GM12878 (cell line): ENCODE results near the gene SLC29A1. TPM values are rescaled to one million over a fixed set of nuclear protein-coding genes. Genes with fewer than 3 reads are reported as not detected.

Source experiments
- ASH2L ChIP-seq: fragments of 300-600, 200-600 bp; sonication (generic); IDR thresholded peaks from 2 replicates; pipeline ENCODE4 v1.6.1; 2017; ENCODE audit warnings: low read depth, mild to moderate bottlenecking, borderline replicate concordance
- ATF3 ChIP-seq: IDR thresholded peaks from 2 replicates; pipeline ENCODE4 v1.6.1; 2011; ENCODE audit warnings: low read depth, mild to moderate bottlenecking, low read length, moderate library complexity, borderline replicate concordance; ENCODE audit errors: extremely low read depth
- ATF7 ChIP-seq: fragments of 450-650 bp; IDR thresholded peaks from 2 replicates; pipeline ENCODE4 v1.6.1; 2016; ENCODE audit warnings: low read depth, mild to moderate bottlenecking
- BACH1 ChIP-seq: fragments of 450-650 bp; IDR thresholded peaks from 2 replicates; pipeline ENCODE4 v1.6.1; 2017; ENCODE audit warnings: mild to moderate bottlenecking, borderline replicate concordance
- BHLHE40 ChIP-seq, 2 experiments: fragments of 450-650 bp in 1 of 2; IDR thresholded peaks; 2 replicates each; pipeline ENCODE4 v1.6.1; 2011 to 2017; ENCODE audit warnings: low read depth in 2 of 2, borderline replicate concordance in 1 of 2, improper control_type of control experiment in 1 of 2, low read length in 1 of 2, mild to moderate bottlenecking in 1 of 2
- CREB1 ChIP-seq: IDR thresholded peaks from 2 replicates; pipeline ENCODE4 v1.6.1; 2012; ENCODE audit warnings: low read depth, mild to moderate bottlenecking, inconsistent platforms
- CREM ChIP-seq: IDR thresholded peaks from 2 replicates; pipeline ENCODE4 v1.6.1; 2014; ENCODE audit warnings: antibody characterized with exemption, low read depth
- EED ChIP-seq: sonication (generic); IDR thresholded peaks from 2 replicates; pipeline ENCODE4 v1.6.1; 2016; ENCODE audit warnings: antibody characterized with exemption, low read depth
- FOXK2 ChIP-seq: fragments of 450-650 bp; IDR thresholded peaks from 2 replicates; pipeline ENCODE4 v1.6.1; 2017; ENCODE audit warnings: mild to moderate bottlenecking, moderate library complexity
- HDAC2 ChIP-seq: fragments of 200-600 bp; sonication (generic); IDR thresholded peaks from 2 replicates; pipeline ENCODE4 v1.6.1; 2017
- HSF1 ChIP-seq: fragments of 150-350 bp; IDR thresholded peaks from 2 replicates; pipeline ENCODE4 v1.6.1; 2014; ENCODE audit warnings: mild to moderate bottlenecking, low read depth, low read length
- IKZF2 ChIP-seq, 2 experiments: fragments of 450-650 bp; IDR thresholded peaks; 2 replicates each; pipeline ENCODE4 v1.6.1; 2017; ENCODE audit warnings: mild to moderate bottlenecking in 2 of 2, moderate library complexity in 2 of 2
- IRF4 ChIP-seq: IDR thresholded peaks from 2 replicates; pipeline ENCODE4 v1.6.1; 2011; ENCODE audit warnings: low read depth, low read length
- KDM1A ChIP-seq: fragments of 200-600 bp; sonication (generic); IDR thresholded peaks from 2 replicates; pipeline ENCODE4 v1.6.1; 2016; ENCODE audit warnings: borderline replicate concordance
- MAX ChIP-seq: IDR thresholded peaks from 2 replicates; pipeline ENCODE4 v1.6.1; 2012; ENCODE audit warnings: low read depth, low read length, improper control_type of control experiment
- MTA2 ChIP-seq: fragments of 450-650 bp; IDR thresholded peaks from 2 replicates; pipeline ENCODE4 v1.6.1; 2016; ENCODE audit warnings: low read depth, mild to moderate bottlenecking, moderate library complexity
- MTA3 ChIP-seq: IDR thresholded peaks from 2 replicates; pipeline ENCODE4 v1.6.1; 2012; ENCODE audit warnings: low read length, inconsistent platforms, borderline replicate concordance
- NBN ChIP-seq: fragments of 450-650 bp; IDR thresholded peaks from 2 replicates; pipeline ENCODE4 v1.6.1; 2016
- NFYB ChIP-seq: IDR thresholded peaks from 2 replicates; pipeline ENCODE4 v1.6.1; 2011; ENCODE audit warnings: low read depth, mild to moderate bottlenecking, low read length, improper control_type of control experiment, moderate library complexity; ENCODE audit not compliant: insufficient read depth
- NKRF ChIP-seq: fragments of 450-650 bp; conservative IDR thresholded peaks from 2 replicates; pipeline ENCODE4 v1.6.1; 2017; ENCODE audit warnings: mild to moderate bottlenecking, moderate library complexity
- POLR2A ChIP-seq: IDR thresholded peaks from 2 replicates; pipeline ENCODE4 v1.6.1; 2011; ENCODE audit warnings: low read depth, mild to moderate bottlenecking, low read length
- RAD51 ChIP-seq: fragments of 450-650 bp; IDR thresholded peaks from 2 replicates; pipeline ENCODE4 v1.6.1; 2016; ENCODE audit warnings: moderate library complexity, mild to moderate bottlenecking, inconsistent platforms
- SIN3A ChIP-seq: IDR thresholded peaks from 2 replicates; pipeline ENCODE4 v1.6.1; 2012; ENCODE audit warnings: low read depth, low read length, improper control_type of control experiment
- SKIL ChIP-seq: fragments of 450-650 bp; IDR thresholded peaks from 2 replicates; pipeline ENCODE4 v1.6.1; 2017; ENCODE audit warnings: mild to moderate bottlenecking, low read depth, inconsistent platforms; ENCODE audit not compliant: poor library complexity, severe bottlenecking
- SP1 ChIP-seq: IDR thresholded peaks from one replicate; pipeline ENCODE4 v1.6.1; 2011; ENCODE audit warnings: low read depth, low read length
- TCF3 ChIP-seq: IDR thresholded peaks from 2 replicates; pipeline ENCODE4 v1.6.1; 2012; ENCODE audit warnings: low read depth, mild to moderate bottlenecking, low read length, borderline replicate concordance; ENCODE audit not compliant: insufficient read depth
- ZBED1 ChIP-seq: IDR thresholded peaks from 2 replicates; pipeline ENCODE4 v1.6.1; 2016; ENCODE audit warnings: borderline replicate concordance
- polyA plus RNA-seq, 11 experiments: library from polyadenylated mRNA; depleted of rRNA in 4 of 11; unstranded in 6 of 11; stranded (reverse) in 5 of 11; fragments of >200 nt; fragmentation: Nextera tagmentation in 4 of 11; fragmentation: Illumina TruSeq in 1 of 11; extraction: Ambion mirVana in 4 of 11; extraction: Trizol in 1 of 11; gene quantifications; 1 replicate in 1 of 11; 2 replicates in 10 of 11; pipeline versions ENCODE4 v1.2.1 to v1.2.3, GENCODE V29; 2011 to 2016; ENCODE audit warnings: inconsistent platforms in 2 of 11, missing spikeins in 2 of 11, low read depth in 1 of 11
- total RNA-seq, 4 experiments: library from RNA; depleted of rRNA in 3 of 4; stranded (reverse); fragments of >200 nt in 3 of 4; fragmentation: Illumina TruSeq in 1 of 4; extraction: Trizol in 1 of 4; gene quantifications; 2 replicates each; pipeline versions ENCODE4 v1.2.1 to v1.2.3, GENCODE V29; 2013 to 2021

SLC29A1 gene
- total and polyA plus RNA-seq, 10 of the 15 experiments (the other 5 are each of a cell fraction or from before 2014, with no cell fraction given): 10.0 to 132 (median 93.4) TPM

GRCh38 chr6:44176762-44177509, 46.5 kb upstream of the SLC29A1 start (continued):
- TF ChIP-seq IKZF2 (IDR thresholded peaks at IDR 0.05): peak; percentile 38 to 62; a peak in 3 of 4 replicates
- no peak for TF ChIP-seq HDAC2
- TF ChIP-seq MAX: no peak
- peak; percentile 30 for TF ChIP-seq SP1
- TF ChIP-seq ASH2L: no peak
- TF ChIP-seq ATF7: peak; percentile 61
- no peak for TF ChIP-seq ZBED1
- no peak for TF ChIP-seq SIN3A
- peak; percentile 43; the same call in 1 of the 2 replicates for TF ChIP-seq TCF3
- TF ChIP-seq FOXK2: no peak
- TF ChIP-seq NKRF: 0 out of 2 replicates have a peak, but pooled peaks have one; percentile 34
- no peak for TF ChIP-seq KDM1A
- peak; percentile 70 for TF ChIP-seq CREB1
- peak; percentile 56; the same call in 1 of the 2 replicates for TF ChIP-seq EED
- TF ChIP-seq CREM: peak; percentile 75
- no peak for TF ChIP-seq SKIL
- TF ChIP-seq ATF3: no peak
- TF ChIP-seq MTA3: no peak
- TF ChIP-seq NBN: 0 out of 2 replicates have a peak, but pooled peaks have one; percentile 48
- TF ChIP-seq MTA2: peak; percentile 42; the same call in 1 of the 2 replicates
- TF ChIP-seq IRF4: no peak
- TF ChIP-seq RAD51: no peak
- no peak for TF ChIP-seq POLR2A
- TF ChIP-seq BHLHE40 (IDR thresholded peaks at IDR 0.05; ENCODE audit: borderline replicate concordance in 1 of 2, low read depth in 2 of 2, low read length in 1 of 2): peak; percentile 96 to 98
- TF ChIP-seq NFYB: no peak
- peak; percentile 24; the same call in 1 of the 2 replicates for TF ChIP-seq BACH1
- TF ChIP-seq HSF1: no peak
